HUDEP-2 (cell line): Measurements from ENCODE around the gene CEL.
"Not testable (repeated sequence)": the region's sequence is repeated elsewhere in the genome, so short reads cannot be mapped to it uniquely, and the experiment has no call there.

Source experiments
- DNase-seq, 76 experiments: peaks; one replicate each; lab custom pipeline; 2025; ENCODE audit not compliant: unreplicated experiment in 76 of 76; lab: John Stamatoyannopoulos, UW

CEL gene

GRCh38 chr9:133080786-133081779 lies 19.3 kb downstream of the CEL start:
- DNase-seq = not testable (repeated sequence)

GRCh38 chr9:133081957-133082644 lies 20.3 kb downstream of the CEL start:
- not testable (repeated sequence) for DNase-seq

GRCh38 chr9:133083688-133084087 lies 21.9 kb downstream of the CEL start:
- DNase-seq = not testable (repeated sequence)

GRCh38 chr9:133086212-133086860 lies 24.6 kb downstream of the CEL start:
- not testable (repeated sequence) for DNase-seq

GRCh38 chr9:133086894-133087293 lies 25.1 kb downstream of the CEL start:
- DNase-seq = no peak

GRCh38 chr9:133087429-133088145 lies 25.8 kb downstream of the CEL start:
- no peak for DNase-seq

GRCh38 chr9:133088146-133088750 lies 26.5 kb downstream of the CEL start:
- DNase-seq = no peak

- DNase-seq = no peak
These were observed 27.0 kb downstream of the CEL start for GRCh38 chr9:133088756-133089155.

- DNase-seq = peak in 7 of 76 experiments; percentile 3 to 29 (median 7)
These were observed 27.5 kb downstream of the CEL start for GRCh38 chr9:133089271-133089671.

GRCh38 chr9:133090187-133090586 lies 28.4 kb downstream of the CEL start:
- no peak for DNase-seq

- no peak for DNase-seq
These were observed 29.1 kb downstream of the CEL start for GRCh38 chr9:133090752-133091385.

GRCh38 chr9:133094351-133094750 lies 32.6 kb downstream of the CEL start:
- DNase-seq = not testable (repeated sequence)

GRCh38 chr9:133094842-133095393 lies 33.1 kb downstream of the CEL start:
- DNase-seq = no peak

GRCh38 chr9:133098104-133098754 lies 36.4 kb downstream of the CEL start:
- DNase-seq = no peak

- DNase-seq = no peak
These were observed 37.1 kb downstream of the CEL start for GRCh38 chr9:133098871-133099270.

- no peak for DNase-seq
These were observed 38.1 kb downstream of the CEL start for GRCh38 chr9:133099726-133100505.

GRCh38 chr9:133100506-133101355 lies 39.0 kb downstream of the CEL start:
- DNase-seq = no peak
